ENCODE measurements around the gene PRKAR1B.

The PRKAR1B gene

DNA sequence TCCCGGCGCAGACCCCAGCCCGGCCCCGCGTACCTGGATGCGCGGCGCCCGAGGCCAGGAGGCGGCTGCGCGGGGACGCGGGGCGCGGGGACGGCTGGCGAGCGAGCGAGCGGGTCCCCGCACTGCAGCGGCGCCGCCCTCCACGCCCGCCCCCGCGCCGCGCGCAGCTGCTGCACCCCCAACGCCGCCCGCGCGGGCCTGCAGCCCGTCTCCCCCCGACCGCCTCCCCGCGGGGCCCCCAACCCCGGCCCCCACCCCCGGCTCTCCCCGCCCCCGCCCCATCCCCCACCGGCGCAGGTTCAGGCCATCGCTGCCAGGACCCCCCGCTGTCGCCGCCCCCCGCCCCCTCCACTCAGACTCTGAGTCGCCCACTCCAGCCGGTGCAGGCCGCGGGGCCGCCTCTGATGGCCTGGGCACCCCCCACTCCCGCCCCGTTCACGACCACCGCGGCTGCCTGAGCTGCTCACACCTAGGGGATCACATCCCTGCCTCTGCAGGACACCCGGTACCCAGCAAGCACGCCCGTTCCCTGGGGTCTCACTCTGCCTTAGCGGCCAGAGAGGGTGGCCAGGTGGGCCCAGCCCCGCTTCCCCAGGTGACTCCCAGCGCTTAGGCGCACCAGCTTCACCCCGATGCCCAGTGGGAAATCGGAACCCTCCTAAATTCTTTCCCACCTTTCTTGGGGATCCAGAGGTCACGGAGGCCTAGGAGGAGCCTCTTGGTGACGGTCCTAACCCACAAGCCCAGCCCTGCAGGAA lies 14.5 kb downstream of the PRKAR1B start:
- H3K4me3 ChIP-seq (replicated peaks; ENCODE audit: low read depth, low read length) = no peak overlapping the region
- H3K27me3 ChIP-seq (replicated peaks; ENCODE audit: control insufficient read depth, insufficient read depth, low read length) = no peaks in the 10 kb centered on the region
- no peak for TF ChIP-seq CTCF (IDR thresholded peaks at IDR 0.05; ENCODE audit: insufficient read depth, low read length, poor library complexity, severe bottlenecking)
- peaks cover 2% of the 10 kb centered on the region for H3K36me3 ChIP-seq (ENCODE audit: control insufficient read depth, insufficient read depth, low read length)
- no peak for DNase-seq (ENCODE audit: extremely low read depth, insufficient read length)

GRCh38 chr7:711922-712380 lies 15.1 kb downstream of the PRKAR1B start:
- Histone ChIP-seq H3K36me3 (ENCODE audit: control insufficient read depth, insufficient read depth, low read length) (peaks cover 2% of the 10 kb centered on the region), H3K4me3 (replicated peaks; ENCODE audit: low read depth, low read length) (no peak overlapping the region), H3K27me3 (replicated peaks; ENCODE audit: control insufficient read depth, insufficient read depth, low read length) (no peaks in the 10 kb centered on the region)
- DNase-seq (ENCODE audit: extremely low read depth, insufficient read length) = no peak
- TF ChIP-seq CTCF (IDR thresholded peaks at IDR 0.05; ENCODE audit: insufficient read depth, low read length, poor library complexity, severe bottlenecking) = no peak

- H3K36me3 ChIP-seq (ENCODE audit: control insufficient read depth, insufficient read depth, low read length) = peaks cover 2% of the 10 kb centered on the region
- H3K4me3 ChIP-seq (replicated peaks; ENCODE audit: low read depth, low read length) = no peak overlapping the region
- TF ChIP-seq CTCF (IDR thresholded peaks at IDR 0.05; ENCODE audit: insufficient read depth, low read length, poor library complexity, severe bottlenecking) = no peak
- H3K27me3 ChIP-seq (replicated peaks; ENCODE audit: control insufficient read depth, insufficient read depth, low read length) = no peaks in the 10 kb centered on the region
- no peak for DNase-seq (ENCODE audit: extremely low read depth, insufficient read length)
Measured at GRCh38 chr7:711093-711921, 15.8 kb downstream of the PRKAR1B start.

- H3K4me3 ChIP-seq (replicated peaks; ENCODE audit: low read depth, low read length) = no peak overlapping the region
- no peak for TF ChIP-seq CTCF (IDR thresholded peaks at IDR 0.05; ENCODE audit: insufficient read depth, low read length, poor library complexity, severe bottlenecking)
- no peak for DNase-seq (ENCODE audit: extremely low read depth, insufficient read length)
- peaks cover 2% of the 10 kb centered on the region for H3K36me3 ChIP-seq (ENCODE audit: control insufficient read depth, insufficient read depth, low read length)
- no peaks in the 10 kb centered on the region for H3K27me3 ChIP-seq (replicated peaks; ENCODE audit: control insufficient read depth, insufficient read depth, low read length)
Measured at GRCh38 chr7:710161-710560, 16.9 kb downstream of the PRKAR1B start.

GRCh38 chr7:707296-708000 lies 19.6 kb downstream of the PRKAR1B start:
- H3K36me3 ChIP-seq (ENCODE audit: control insufficient read depth, insufficient read depth, low read length) = peaks cover 1% of the 10 kb centered on the region; the same call in 1 of the 2 replicates
- TF ChIP-seq CTCF (IDR thresholded peaks at IDR 0.05; ENCODE audit: insufficient read depth, low read length, poor library complexity, severe bottlenecking) = no peak
- DNase-seq (ENCODE audit: extremely low read depth, insufficient read length) = no peak
- no peak overlapping the region for H3K4me3 ChIP-seq (replicated peaks; ENCODE audit: low read depth, low read length)
- no peaks in the 10 kb centered on the region for H3K27me3 ChIP-seq (replicated peaks; ENCODE audit: control insufficient read depth, insufficient read depth, low read length)
